A549 (cell line): ENCODE data around the gene DSG2.

ENCODE experiments used
- CBX8 ChIP-seq: fragments of 200-600 bp; sonication (generic); IDR thresholded peaks from 2 replicates; pipeline ENCODE4 v1.6.1; 2016
- CTCF ChIP-seq: fragments of >200 bp; sonication (Bioruptor Twin); formaldehyde crosslinking; IDR thresholded peaks from 3 replicates; pipeline ENCODE4 v1.5.1; 2016
- EP300 ChIP-seq, 2 experiments: fragments of >200 bp; sonication (Bioruptor Twin); formaldehyde crosslinking; IDR thresholded peaks; 2 replicates in 1 of 2; 3 replicates in 1 of 2; pipeline ENCODE4 v1.6.1; 2016 to 2017
- JUN ChIP-seq, 2 experiments: fragments of >200 bp; sonication (Bioruptor Twin); formaldehyde crosslinking; IDR thresholded peaks; 2 replicates in 1 of 2; 3 replicates in 1 of 2; pipeline ENCODE4 v1.6.1; 2016 to 2017
- NR3C1 ChIP-seq: fragments of >200 bp; sonication (Bioruptor Twin); formaldehyde crosslinking; IDR thresholded peaks from 3 replicates; pipeline ENCODE4 v1.6.1; 2017
- PHF8 ChIP-seq: fragments of 200-600 bp; sonication (generic); IDR thresholded peaks from 2 replicates; pipeline ENCODE4 v1.6.1; 2016; ENCODE audit warnings: low read depth, mild to moderate bottlenecking, antibody characterized with exemption, moderate library complexity, borderline replicate concordance
- POLR2A ChIP-seq: IDR thresholded peaks from 2 replicates; pipeline ENCODE4 v1.6.1; 2012; ENCODE audit warnings: mild to moderate bottlenecking, low read length
- POLR2AphosphoS2 ChIP-seq: conservative IDR thresholded peaks from 2 replicates; pipeline ENCODE4 v1.6.1; 2012; ENCODE audit warnings: low read length, improper control_type of control experiment, inconsistent platforms
- TF ChIP-seq, protein P1 (sequence below): fragments of 150-350 bp; IDR thresholded peaks from 2 replicates; pipeline ENCODE4 v1.6.1; 2014; ENCODE audit warnings: low read depth, mild to moderate bottlenecking, low read length

- TF ChIP-seq EP300 (IDR thresholded peaks at IDR 0.05) (no peak), CBX8 (no peak), POLR2A (no peak), NR3C1 (no peak), JUN (IDR thresholded peaks at IDR 0.05) (no peak), POLR2AphosphoS2 (no peak), PHF8 (no peak), CTCF (no peak)
- TF ChIP-seq, protein P1, sequence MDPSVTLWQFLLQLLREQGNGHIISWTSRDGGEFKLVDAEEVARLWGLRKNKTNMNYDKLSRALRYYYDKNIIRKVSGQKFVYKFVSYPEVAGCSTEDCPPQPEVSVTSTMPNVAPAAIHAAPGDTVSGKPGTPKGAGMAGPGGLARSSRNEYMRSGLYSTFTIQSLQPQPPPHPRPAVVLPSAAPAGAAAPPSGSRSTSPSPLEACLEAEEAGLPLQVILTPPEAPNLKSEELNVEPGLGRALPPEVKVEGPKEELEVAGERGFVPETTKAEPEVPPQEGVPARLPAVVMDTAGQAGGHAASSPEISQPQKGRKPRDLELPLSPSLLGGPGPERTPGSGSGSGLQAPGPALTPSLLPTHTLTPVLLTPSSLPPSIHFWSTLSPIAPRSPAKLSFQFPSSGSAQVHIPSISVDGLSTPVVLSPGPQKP, result no peak
Measured at GRCh38 chr18:31484461-31484860, 13.5 kb upstream of the DSG2 start.
